HCT116 (cell line): ENCODE measurements around the gene MRPL49. TPM values are rescaled to one million over a fixed set of nuclear protein-coding genes. Genes with fewer than 3 reads are reported as not detected.

Experiments used
- ATAC-seq: fragments of 200-7000 bp; cut with Tn5 transposase; 2 replicates; pipeline ENCODE4 v1.9.1; 2020; ENCODE audit warnings: mild to moderate bottlenecking, moderate library complexity
- BruUV-seq: library from RNA; stranded (reverse); fragments of 400-500 nt; replicated peaks from 2 replicates; lab custom pipeline; 2021; lab: Mats Ljungman, UMichigan
- CTCF ChIA-PET: fragments of 300-600 bp; sonication (Branson Sonifier 250); formaldehyde crosslinking; loops from one replicate; lab custom pipeline; 2021; ENCODE audit warnings: antibody characterized with exemption; lab: Charles Lee
- POLR2A ChIA-PET: fragments of 300-600, 350-600 bp; sonication (Branson Sonifier 250); formaldehyde crosslinking; loops from one replicate; lab custom pipeline; 2021; ENCODE audit warnings: antibody characterized with exemption; lab: Charles Lee
- RAD21 ChIA-PET, 2 experiments: fragments of 300-600 bp; sonication (Branson Sonifier 250); formaldehyde crosslinking; loops; one replicate each; lab custom pipeline; 2023; ENCODE audit warnings: low total read pairs in 2 of 2; ENCODE audit not compliant: uncharacterized antibody in 2 of 2, unreplicated experiment in 2 of 2, low non-redundant PET in 1 of 2; lab: Charles Lee
- DNase-seq: peaks from one replicate; pipeline ENCODE4 v3.0.0-alpha.2; 2010; ENCODE audit warnings: low read depth, low spot score
- H2AFZ ChIP-seq: fragments of 200-600 bp; shearing (Covaris generic), sonication (generic); 2 replicates; pipeline ENCODE4 v1.6.1; 2017; ENCODE audit warnings: low read depth, mixed run types, mixed read lengths, antibody characterized with exemption, low read length; ENCODE audit not compliant: poor library complexity, severe bottlenecking
- H3K27ac ChIP-seq: 2 replicates; pipeline ENCODE4 v1.5.1; 2012; ENCODE audit warnings: low read depth, low read length
- H3K27me3 ChIP-seq: fragments of 200-600 bp; sonication (generic); 2 replicates; pipeline ENCODE4 v1.6.1; 2016; ENCODE audit warnings: mixed run types, low read length, mixed read lengths; ENCODE audit not compliant: insufficient read depth
- H3K36me3 ChIP-seq, 2 experiments: fragments of 200-500 bp in 1 of 2; fragments of 200-600 bp in 1 of 2; sonication (Bioruptor generic) in 1 of 2; sonication (generic) in 1 of 2; 2 replicates each; pipeline versions ENCODE4 v1.5.1 to v1.6.1; 2014 to 2016; ENCODE audit warnings: low read length in 2 of 2, inconsistent platforms in 1 of 2, mixed read lengths in 1 of 2, mixed run types in 1 of 2; ENCODE audit not compliant: insufficient read depth in 2 of 2, control insufficient read depth in 1 of 2
- H3K4me1 ChIP-seq, 2 experiments: fragments of 200-600 bp in 1 of 2; sonication (generic) in 1 of 2; 2 replicates each; pipeline versions ENCODE4 v1.5.1 to v1.6.1; 2012 to 2017; ENCODE audit warnings: low read length in 2 of 2, inconsistent platforms in 1 of 2, mild to moderate bottlenecking in 1 of 2, mixed read lengths in 1 of 2, mixed run types in 1 of 2, moderate library complexity in 1 of 2; ENCODE audit not compliant: insufficient read depth in 2 of 2, control insufficient read depth in 1 of 2
- H3K4me2 ChIP-seq: fragments of 200-600 bp; sonication (generic); 2 replicates; pipeline ENCODE4 v1.6.1; 2017; ENCODE audit warnings: mixed run types, low read length, mixed read lengths
- H3K4me3 ChIP-seq, 2 experiments: fragments of 200-600 bp in 1 of 2; sonication (generic) in 1 of 2; replicated peaks in 1 of 2; 2 replicates each; pipeline ENCODE4 v1.5.1; 2011 to 2016; ENCODE audit warnings: low read length in 2 of 2, control low read depth in 1 of 2, low read depth in 1 of 2, mild to moderate bottlenecking in 1 of 2, mixed read lengths in 1 of 2, mixed run types in 1 of 2
- H3K79me2 ChIP-seq: fragments of 200-600 bp; sonication (generic); 2 replicates; pipeline ENCODE4 v1.6.1; 2017; ENCODE audit warnings: mild to moderate bottlenecking, mixed run types, low read length, moderate library complexity, mixed read lengths; ENCODE audit not compliant: insufficient read depth
- H3K9ac ChIP-seq: fragments of 200-600 bp; sonication (generic); 2 replicates; pipeline ENCODE4 v1.6.1; 2016; ENCODE audit warnings: low read length, mixed read lengths
- H3K9me2 ChIP-seq: fragments of 200-600 bp; sonication (generic), shearing (Covaris generic); 2 replicates; pipeline ENCODE4 v1.6.1; 2017; ENCODE audit warnings: mixed run types, mild to moderate bottlenecking, moderate library complexity; ENCODE audit not compliant: insufficient read depth
- H3K9me3 ChIP-seq, 2 experiments: fragments of 200-500 bp in 1 of 2; fragments of 200-600 bp in 1 of 2; sonication (Bioruptor generic) in 1 of 2; sonication (generic) in 1 of 2; 2 replicates each; pipeline ENCODE4 v1.6.1; 2014 to 2017; ENCODE audit warnings: low read length in 2 of 2, mixed read lengths in 2 of 2, inconsistent platforms in 1 of 2, low read depth in 1 of 2, mild to moderate bottlenecking in 1 of 2, mixed run types in 1 of 2, moderate library complexity in 1 of 2; ENCODE audit not compliant: control insufficient read depth in 1 of 2, insufficient read depth in 1 of 2
- H4K20me1 ChIP-seq: fragments of 200-600 bp; sonication (generic), shearing (Covaris generic); 2 replicates; pipeline ENCODE4 v1.6.1; 2017; ENCODE audit warnings: mixed run types, mild to moderate bottlenecking, moderate library complexity; ENCODE audit not compliant: insufficient read depth
- CBX3 ChIP-seq: IDR thresholded peaks from 2 replicates; pipeline ENCODE4 v1.6.1; 2012; ENCODE audit warnings: low read depth
- EZH2 ChIP-seq: fragments of 200-600 bp; sonication (generic); IDR thresholded peaks from 2 replicates; pipeline ENCODE4 v1.6.1; 2017; ENCODE audit warnings: antibody characterized with exemption, mixed run types
- EZH2phosphoT487 ChIP-seq: fragments of 200-600 bp; IDR thresholded peaks from 2 replicates; pipeline ENCODE4 v1.6.1; 2018; ENCODE audit warnings: antibody characterized with exemption, borderline replicate concordance
- FOSL1 ChIP-seq: IDR thresholded peaks from 2 replicates; pipeline ENCODE4 v1.6.1; 2012; ENCODE audit warnings: low read depth
- POLR2A ChIP-seq: IDR thresholded peaks from 2 replicates; pipeline ENCODE4 v1.7.0; 2011; ENCODE audit warnings: borderline replicate concordance; ENCODE audit not compliant: insufficient read depth, insufficient read length; ENCODE audit errors: extremely low read depth
- RAD21 ChIP-seq: IDR thresholded peaks from 2 replicates; pipeline ENCODE4 v1.6.1; 2012; ENCODE audit warnings: low read depth, mild to moderate bottlenecking
- SP1 ChIP-seq: IDR thresholded peaks from 2 replicates; pipeline ENCODE4 v1.6.1; 2012; ENCODE audit warnings: low read depth
- SRF ChIP-seq: IDR thresholded peaks from 2 replicates; pipeline ENCODE4 v1.6.1; 2012; ENCODE audit warnings: low read depth
- ZBTB33 ChIP-seq: IDR thresholded peaks from 2 replicates; pipeline ENCODE4 v1.6.1; 2011; ENCODE audit warnings: mild to moderate bottlenecking, low read length, moderate library complexity; ENCODE audit not compliant: insufficient replicate concordance; ENCODE audit errors: extremely low read depth
- ZNF274 ChIP-seq: fragments of 200-500 bp; sonication (Bioruptor generic); IDR thresholded peaks from 2 replicates; pipeline ENCODE4 v1.6.1; 2014; ENCODE audit warnings: mild to moderate bottlenecking, low read depth, low read length, inconsistent platforms
- intact Hi-C: fragments of 100-400 bp; cut with micrococcal nuclease; formaldehyde crosslinking; loops from 2 replicates; pipeline ENCODE4 v1.10.0; 2022
- total RNA-seq: library from RNA; stranded (reverse); gene quantifications from one replicate; pipeline ENCODE4 v1.2.1, GENCODE V29; 2021; ENCODE audit not compliant: unreplicated experiment

MRPL49 gene
- total RNA-seq, 1 experiment from 2014 or later = 77.5 TPM

GRCh38 chr11:65119670-65119995 is 2.5 kb upstream of the MRPL49 start:
- ATAC-seq = no peak
- H3K27me3 ChIP-seq = no peaks in the 10 kb centered on the region
- TF ChIP-seq RAD21 (no peak), SP1 (no peak), EZH2phosphoT487 (no peak), EZH2 (no peak), SRF (no peak), ZNF274 (no peak), ZBTB33 (no peak), CBX3 (no peak), FOSL1 (no peak), POLR2A (no peak)
- TF ChIP-seq, all 23 proteins: peak for 0
- Histone ChIP-seq H3K79me2 (peaks cover 74% of the 10 kb centered on the region), H3K36me3 (peaks cover 14 to 50% of the 10 kb centered on the region in 2 experiments), H3K9me2 (no peaks in the 10 kb centered on the region), H3K27ac (no peak overlapping the region), H3K9me3 (no peaks in the 10 kb centered on the region), H3K9ac (peak overlapping the region; percentile 93; the same call in 1 of the 2 replicates), H2AFZ (no peak overlapping the region), H3K4me2 (no peak overlapping the region), H3K4me3 (no peak overlapping the region), H4K20me1 (no peaks in the 10 kb centered on the region; the same call in 1 of the 2 replicates), H3K4me1 (peaks cover 16 to 37% of the 10 kb centered on the region in 2 experiments; a peak in 3 of 4 replicates)
- ChIA-PET POLR2A (no interaction called here), CTCF (interaction anchor here (0.6 kb wide), 1 partner anchor 58 kb away, joined by 3 read pairs; no protein-coding TSS in a partner anchor), RAD21 (no interaction called here)
- DNase-seq = no peak
- intact Hi-C loops = loop anchor here (5.0 to 10.0 kb wide), 3 partner anchors 107 to 332 kb away; partner anchors contain the start of genes ARL2 and ATG2A
- BruUV-seq = no TSS peak
